ENCODE data around the gene FGGY. TPM values are rescaled to one million over a fixed set of nuclear protein-coding genes. Genes with fewer than 3 reads are reported as not detected.

The FGGY gene
- total and polyA plus RNA-seq, 8 donors = 6.2 to 27.0 (median 16.0) TPM

GRCh38 chr1:59500950-59501742, 204.3 kb downstream of the FGGY start:
- H3K9me3 ChIP-seq = no peaks in the 10 kb centered on the region
- intact Hi-C loops (cut with DNase I) = no loop called here
- ATAC-seq = no peak
- H3K4me3 ChIP-seq = no peak overlapping the region
- WGBS, 2 donors = 81 to 84% methylated on average over 4 of the region's 4 CpGs
- H3K4me1 ChIP-seq = peaks cover 0 to 15% (median 0%) of the 10 kb centered on the region in 3 donors
- no peak for DNase-seq
- no peak overlapping the region for H3K27ac ChIP-seq
- H3K27me3 ChIP-seq = no peaks in the 10 kb centered on the region
- H3K36me3 ChIP-seq = no peaks in the 10 kb centered on the region
- no peak for FAIRE-seq
- no peak for TF ChIP-seq CTCF (IDR thresholded peaks at IDR 0.05)

- Histone ChIP-seq H3K36me3 (no peaks in the 10 kb centered on the region), H3K9me3 (no peaks in the 10 kb centered on the region), H3K27ac (peak overlapping the region in 1 of 4 donors; percentile 6), H3K4me1 (peaks cover 0 to 15% (median 3%) of the 10 kb centered on the region in 3 donors), H3K27me3 (no peaks in the 10 kb centered on the region), H3K4me3 (no peak overlapping the region)
- ATAC-seq (no peak), DNase-seq (no peak), FAIRE-seq (no peak)
- TF ChIP-seq CTCF (IDR thresholded peaks at IDR 0.05) = no peak
- WGBS, 2 donors = 61 to 65% methylated on average over 4 of the region's 4 CpGs
- intact Hi-C loops (cut with DNase I) = no loop called here
Observed at GRCh38 chr1:59502009-59502691, 205.3 kb downstream of the FGGY start.

- DNase-seq (no peak), ATAC-seq (no peak), FAIRE-seq (no peak)
- H3K27me3 ChIP-seq = no peaks in the 10 kb centered on the region
- TF ChIP-seq CTCF (IDR thresholded peaks at IDR 0.05) = no peak
- H3K27ac ChIP-seq = no peak overlapping the region
- H3K4me3 ChIP-seq = no peak overlapping the region
- H3K9me3 ChIP-seq = no peaks in the 10 kb centered on the region
- H3K4me1 ChIP-seq = peaks cover 0 to 8% (median 3%) of the 10 kb centered on the region in 3 donors
- 81 to 86% methylated on average over 3 of the region's 3 CpGs for whole genome bisulfite sequencing, 2 donors
- no peaks in the 10 kb centered on the region for H3K36me3 ChIP-seq
- intact Hi-C loops (cut with DNase I) = no loop called here
Observed at GRCh38 chr1:59504276-59504675, 207.4 kb downstream of the FGGY start.

GRCh38 chr1:59505596-59506028, 208.7 kb downstream of the FGGY start:
- whole genome bisulfite sequencing, 2 donors = 72 to 73% methylated on average over 2 of the region's 2 CpGs
- FAIRE-seq (no peak), DNase-seq (no peak), ATAC-seq (peak in 3 of 4 donors; percentile 41 to 54 (median 54))
- H3K4me1 ChIP-seq = peaks cover 0 to 3% (median 3%) of the 10 kb centered on the region in 3 donors
- no peaks in the 10 kb centered on the region for H3K9me3 ChIP-seq
- H3K4me3 ChIP-seq = no peak overlapping the region
- TF ChIP-seq CTCF (IDR thresholded peaks at IDR 0.05) = no peak
- intact Hi-C loops (cut with DNase I) = no loop called here
- H3K27ac ChIP-seq = peak overlapping the region in 1 of 4 donors; percentile 19
- no peaks in the 10 kb centered on the region for H3K36me3 ChIP-seq
- no peaks in the 10 kb centered on the region for H3K27me3 ChIP-seq
